Right lobe of liver (tissue), 6 donors: ENCODE measurements around the gene ATMIN. TPM values are rescaled to one million over a fixed set of nuclear protein-coding genes. Genes with fewer than 3 reads are reported as not detected.

Source experiments
- ATAC-seq, 4 donors: fragments of 200-7000 bp; cut with Tn5 transposase; one replicate each; pipeline ENCODE4 v1.9.1; 2020; ENCODE audit warnings: mild to moderate bottlenecking in 4 of 4, moderate library complexity in 4 of 4
- DNase-seq, 3 donors: peaks; one replicate each; pipeline ENCODE4 v3.0.0-alpha.2; 2020
- H3K27ac ChIP-seq, 3 donors: fragments of 200-600 bp; one replicate each; pipeline ENCODE4 v1.8.0; 2022
- H3K27me3 ChIP-seq, 2 donors: fragments of 200-600 bp; one replicate each; pipeline ENCODE4 v1.8.0; 2022
- H3K36me3 ChIP-seq, 4 donors: fragments of 200-600 bp; sonication (generic) in 1 of 4; one replicate each; pipeline versions ENCODE4 v1.5.1 to v1.8.0; 2017 to 2022; ENCODE audit warnings: control low read depth in 1 of 4
- H3K4me1 ChIP-seq, 4 donors: fragments of 200-600 bp; sonication (generic) in 1 of 4; one replicate each; pipeline versions ENCODE4 v1.5.1 to v1.8.0; 2017 to 2022; ENCODE audit warnings: control low read depth in 1 of 4
- H3K4me3 ChIP-seq, 3 donors: fragments of 200-600 bp; one replicate each; pipeline ENCODE4 v1.8.0; 2022
- H3K9me3 ChIP-seq, 4 donors: fragments of 200-600 bp; sonication (generic) in 1 of 4; one replicate each; pipeline versions ENCODE4 v1.5.1 to v1.8.0; 2017 to 2022; ENCODE audit warnings: control low read depth in 1 of 4
- CTCF ChIP-seq, 4 donors: fragments of 200-600 bp in 3 of 4; fragments of 450-650 bp in 1 of 4; IDR thresholded peaks; one replicate each; pipeline versions ENCODE4 v1.5.1 to v1.8.0; 2016 to 2022; ENCODE audit warnings: antibody characterized with exemption in 4 of 4, mild to moderate bottlenecking in 2 of 4
- POLR2A ChIP-seq: fragments of 450-650 bp; IDR thresholded peaks from one replicate; pipeline ENCODE4 v1.6.1; 2017; ENCODE audit warnings: antibody characterized with exemption, mild to moderate bottlenecking
- WGBS: methylation state at CpG from one replicate; pipeline ENCODE4 v1.1.6; 2018; ENCODE audit warnings: low coverage, low lambda C conversion rate; ENCODE audit not compliant: insufficient coverage; ENCODE audit errors: missing lambda C conversion rate; 5-methylcytosine and 5-hydroxymethylcytosine counted together
- intact Hi-C, 2 donors: fragments of 100-400 bp; cut with DNase I; formaldehyde crosslinking; loops; one replicate each; pipeline versions ENCODE4 v1.11.2 to v1.14.1; 2022
- total RNA-seq, 6 experiments: library from RNA; depleted of rRNA in 2 of 6; stranded (reverse); fragments of >200 nt in 2 of 6; fragmentation: NEBNext Ultra II Directional in 3 of 6; extraction: Animal tissue kit (Norgen Biotek cat#: 25700) in 3 of 6; gene quantifications; one replicate each; pipeline versions ENCODE4 v1.1.0 to v1.2.4, GENCODE V29; 2016 to 2023
- donor health status: DM: no; HTN: yes; CAD: no.
- donor health status: DM: no; HTN: no; CAD: no.
- donor health status: DM: no; HTN: no; CAD: no.
- donor health status: DM: no; HTN: yes; CAD: no.
- donor health status: DM: no; HTN: yes; CAD: no.

ATMIN gene
- total RNA-seq, 6 experiments from 2014 or later, result 12.8 to 15.5 (median 14.6) TPM

DNA sequence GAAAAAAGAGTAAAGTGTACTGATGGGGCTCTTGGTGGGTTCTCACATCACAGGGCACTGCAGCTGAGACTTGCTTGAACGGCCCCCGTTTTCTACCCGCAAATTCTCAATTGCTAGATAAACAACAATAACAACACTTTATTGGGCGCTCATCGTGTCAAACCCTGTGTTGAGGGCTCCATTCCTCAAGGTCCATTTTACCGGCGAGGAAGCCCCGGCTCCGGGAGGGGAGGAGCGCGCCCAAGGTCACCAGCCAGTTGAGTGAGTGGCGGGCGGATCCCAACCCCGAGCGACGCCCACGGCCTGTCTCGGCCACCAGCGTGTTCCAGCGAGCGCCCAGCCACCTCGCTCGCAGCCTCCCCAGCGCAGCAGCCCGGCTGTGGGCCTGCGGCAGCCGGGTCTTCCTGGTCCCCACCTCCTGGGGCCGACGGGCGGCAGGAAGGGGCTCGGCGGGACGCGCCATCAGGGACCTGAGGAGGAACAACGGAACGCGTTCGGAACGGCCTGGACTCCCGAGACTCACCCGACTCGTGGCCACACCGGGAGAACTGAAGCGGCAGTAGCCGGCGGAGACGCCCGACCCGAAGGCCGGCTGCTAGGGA is 29.3 kb upstream of the ATMIN start:
- intact Hi-C loops, result no loop called here
- Histone ChIP-seq H3K36me3 (no peaks in the 10 kb centered on the region), H3K27ac (peak overlapping the region; percentile 98 to 99 (median 98)), H3K4me3 (peak overlapping the region; percentile 86 to 98 (median 97)), H3K4me1 (peaks cover 0 to 27% (median 6%) of the 10 kb centered on the region in 4 donors), H3K9me3 (no peaks in the 10 kb centered on the region), H3K27me3 (no peaks in the 10 kb centered on the region)
- TF ChIP-seq CTCF (IDR thresholded peaks at IDR 0.05), result no peak
- no peak for TF ChIP-seq POLR2A
- WGBS, result 0% methylated on average over 8 of the region's 50 CpGs
- DNase-seq, result peak; percentile 83 to 89 (median 85)
- peak; percentile 47 to 74 (median 67) for ATAC-seq

GRCh38 chr16:81006813-81007695 is 28.6 kb upstream of the ATMIN start, which contains the start of the genes CENPN and CMC2:
Gene CENPN (plus strand): TSS chr16:81007214. CDS start chr16:81011940, 4,726 bp downstream.
Gene CMC2 (minus strand): TSS chr16:81006885. CDS start chr16:80997394, 9,491 bp downstream.
- WGBS, result under 1% methylated on average over 27 of the region's 75 CpGs
- Histone ChIP-seq H3K36me3 (no peaks in the 10 kb centered on the region), H3K27ac (peak within 1 kb of the TSS; percentile 98 to 99 (median 98)), H3K4me1 (peaks cover 0 to 27% (median 6%) of the 10 kb centered on the region in 4 donors), H3K27me3 (no peaks in the 10 kb centered on the region), H3K4me3 (peak within 1 kb of the TSS; percentile 86 to 98 (median 97)), H3K9me3 (no peaks in the 10 kb centered on the region)
- peak; percentile 90 to 95 (median 92) for ATAC-seq
- intact Hi-C loops, result no loop called here
- DNase-seq, result peak; percentile 98 to 99 (median 99)
- peak in 2 of 4 donors; percentile 8 for TF ChIP-seq CTCF (IDR thresholded peaks at IDR 0.05)
- peak; percentile 87 for TF ChIP-seq POLR2A

DNA sequence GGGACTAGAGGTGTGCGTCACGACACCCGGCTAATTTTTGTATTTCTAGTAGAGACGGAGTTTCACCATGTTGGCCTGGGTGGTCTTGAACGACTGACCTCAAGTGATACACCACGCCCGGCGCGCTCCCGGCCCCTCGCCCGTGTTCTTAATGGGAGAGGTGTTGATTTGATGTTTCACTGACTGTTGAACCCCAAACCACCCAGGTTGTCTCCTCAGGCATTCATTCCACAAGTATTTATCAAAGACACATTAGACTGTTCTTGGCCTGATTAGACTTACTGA is 27.2 kb upstream of the ATMIN start:
- Histone ChIP-seq H3K9me3 (no peaks in the 10 kb centered on the region), H3K4me1 (peaks cover 0 to 24% (median 6%) of the 10 kb centered on the region in 4 donors), H3K36me3 (peaks cover 0 to 8% (median 0%) of the 10 kb centered on the region in 4 donors), H3K27ac (no peak overlapping the region), H3K27me3 (no peaks in the 10 kb centered on the region), H3K4me3 (peak overlapping the region in 1 of 3 donors; percentile 86)
- WGBS, result 96% methylated on average over 12 of the region's 12 CpGs
- DNase-seq (no peak), ATAC-seq (no peak)
- intact Hi-C loops, result no loop called here
- TF ChIP-seq CTCF (IDR thresholded peaks at IDR 0.05) (no peak), POLR2A (no peak)

GRCh38 chr16:81012974-81013373 is 22.7 kb upstream of the ATMIN start:
- intact Hi-C loops, result no loop called here
- Histone ChIP-seq H3K9me3 (no peaks in the 10 kb centered on the region), H3K36me3 (peaks cover 0 to 34% (median 6%) of the 10 kb centered on the region in 4 donors), H3K4me3 (no peak overlapping the region), H3K4me1 (no peaks in the 10 kb centered on the region), H3K27me3 (no peaks in the 10 kb centered on the region), H3K27ac (no peak overlapping the region)
- 97% methylated on average over 3 of the region's 3 CpGs for WGBS
- ATAC-seq (no peak), DNase-seq (no peak)
- no peak for TF ChIP-seq CTCF (IDR thresholded peaks at IDR 0.05)
- no peak for TF ChIP-seq POLR2A
